Karpas-422 (cell line): ENCODE data around the gene PREX1. TPM values are rescaled to one million over a fixed set of nuclear protein-coding genes. Genes with fewer than 3 reads are reported as not detected.

Experiments used
- DNase-seq: peaks from one replicate; pipeline ENCODE4 v3.0.0-alpha.2; 2015
- H2AFZ ChIP-seq: fragments of 200-600 bp; sonication (generic); 2 replicates; pipeline ENCODE4 v1.6.1; 2014; ENCODE audit warnings: antibody characterized with exemption, low read length, mixed read lengths
- H3K27ac ChIP-seq: fragments of 200-600 bp; sonication (generic); 2 replicates; pipeline ENCODE4 v1.5.1; 2014; ENCODE audit warnings: mild to moderate bottlenecking, low read length, moderate library complexity
- H3K27me3 ChIP-seq: fragments of 200-600 bp; sonication (generic); 2 replicates; pipeline ENCODE4 v1.6.1; 2014; ENCODE audit warnings: low read length, mixed read lengths
- H3K36me3 ChIP-seq: fragments of 200-600 bp; sonication (generic); 2 replicates; pipeline ENCODE4 v1.6.1; 2014; ENCODE audit warnings: low read length, mixed read lengths; ENCODE audit not compliant: insufficient read depth
- H3K4me1 ChIP-seq: fragments of 200-600 bp; sonication (generic); 2 replicates; pipeline ENCODE4 v1.6.1; 2014; ENCODE audit warnings: mild to moderate bottlenecking, low read length, mixed read lengths
- H3K4me2 ChIP-seq: fragments of 200-600 bp; sonication (generic); 2 replicates; pipeline ENCODE4 v1.6.1; 2014; ENCODE audit warnings: low read length, low read depth, mild to moderate bottlenecking; ENCODE audit not compliant: poor library complexity, severe bottlenecking
- H3K4me3 ChIP-seq: fragments of 200-600 bp; sonication (generic); 2 replicates; pipeline ENCODE4 v1.5.1; 2014; ENCODE audit warnings: mild to moderate bottlenecking, antibody characterized with exemption, low read length, mixed read lengths
- H3K79me2 ChIP-seq: fragments of 200-600 bp; sonication (generic); 2 replicates; pipeline ENCODE4 v1.6.1; 2014; ENCODE audit warnings: mild to moderate bottlenecking, low read length, mixed read lengths
- H3K9ac ChIP-seq: fragments of 200-600 bp; sonication (generic); 2 replicates; pipeline ENCODE4 v1.6.0; 2014; ENCODE audit warnings: low read length
- H3K9me2 ChIP-seq: fragments of 200-600 bp; sonication (generic), shearing (Covaris generic); replicated peaks from 2 replicates; pipeline ENCODE4 v1.6.0; 2014; ENCODE audit warnings: mild to moderate bottlenecking, low read length, moderate library complexity; ENCODE audit not compliant: insufficient read depth
- H3K9me3 ChIP-seq: fragments of 300-700, 200-600 bp; sonication (generic); 2 replicates; pipeline ENCODE4 v1.6.1; 2014; ENCODE audit warnings: low read length, mixed read lengths
- H4K20me1 ChIP-seq: fragments of 200-600 bp; sonication (generic); 2 replicates; pipeline ENCODE4 v1.6.1; 2014; ENCODE audit warnings: mild to moderate bottlenecking, antibody characterized with exemption, low read length, low read depth; ENCODE audit not compliant: insufficient read depth
- total RNA-seq: library from RNA; depleted of rRNA; stranded (reverse); fragments of >200 nt; shearing (Covaris generic); gene quantifications from 2 replicates; pipeline ENCODE4 v1.2.3, GENCODE V29; 2014; ENCODE audit warnings: low replicate concordance

PREX1 gene
- total RNA-seq, 1 experiment from 2014 or later, result not detected

DNA sequence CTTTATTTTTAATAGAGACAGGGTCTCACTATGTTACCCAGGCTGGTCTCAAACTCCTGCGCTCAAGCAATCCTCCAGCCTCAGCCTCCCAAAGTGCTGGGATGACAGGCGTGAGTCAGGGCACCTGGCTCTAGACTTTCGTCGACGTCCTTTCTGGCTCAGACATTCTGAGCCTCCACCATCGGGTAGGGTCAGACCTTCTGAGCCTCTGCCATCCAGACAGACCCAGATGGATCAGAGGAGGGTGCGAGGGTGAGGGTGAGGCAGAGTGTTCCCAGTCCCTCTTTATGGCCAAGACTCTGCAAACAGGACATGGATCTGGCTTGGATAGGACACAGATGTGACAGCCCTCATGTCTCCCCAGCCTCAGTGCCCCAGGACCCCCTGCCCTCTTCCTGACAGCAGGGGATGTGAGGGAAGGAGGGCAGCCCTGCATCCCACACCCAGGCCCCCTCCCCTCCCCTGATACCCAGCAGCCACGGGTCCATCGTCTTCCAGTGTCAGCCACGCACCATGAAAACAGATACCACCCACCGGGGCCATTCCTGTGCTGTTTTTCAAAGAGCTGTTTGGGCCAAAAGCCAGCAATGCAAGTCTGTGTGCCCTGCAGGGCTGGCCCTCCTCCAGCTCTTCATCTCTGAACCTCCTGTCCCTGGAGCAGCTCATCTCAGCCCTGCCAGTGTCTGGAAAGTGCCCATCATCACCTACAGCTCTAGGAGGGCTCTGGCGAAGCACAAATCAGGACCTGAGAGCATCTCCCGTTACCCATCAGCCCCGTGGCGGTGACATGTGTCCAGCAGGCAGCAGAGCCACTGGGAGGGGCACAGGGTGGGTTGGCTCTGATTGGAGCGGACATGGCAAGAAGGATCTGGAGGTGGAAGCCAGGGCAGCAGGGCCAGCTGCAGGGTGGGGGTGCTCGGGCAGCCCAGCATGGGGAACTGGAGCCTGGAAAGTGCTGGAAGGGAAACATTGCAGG is 208.4 kb downstream of the PREX1 start:
- H3K4me1 ChIP-seq, result no peaks in the 10 kb centered on the region
- no peaks in the 10 kb centered on the region for H3K79me2 ChIP-seq
- no peak for DNase-seq
- no peaks in the 10 kb centered on the region for H3K9me3 ChIP-seq
- no peak overlapping the region for H3K4me3 ChIP-seq
- no peaks in the 10 kb centered on the region for H3K27me3 ChIP-seq
- H3K9me2 ChIP-seq, result no peaks in the 10 kb centered on the region
- no peak overlapping the region for H2AFZ ChIP-seq
- H3K27ac ChIP-seq, result no peak overlapping the region
- H4K20me1 ChIP-seq, result no peaks in the 10 kb centered on the region
- H3K9ac ChIP-seq, result no peak overlapping the region
- H3K36me3 ChIP-seq, result no peaks in the 10 kb centered on the region
- H3K4me2 ChIP-seq, result no peak overlapping the region

DNA sequence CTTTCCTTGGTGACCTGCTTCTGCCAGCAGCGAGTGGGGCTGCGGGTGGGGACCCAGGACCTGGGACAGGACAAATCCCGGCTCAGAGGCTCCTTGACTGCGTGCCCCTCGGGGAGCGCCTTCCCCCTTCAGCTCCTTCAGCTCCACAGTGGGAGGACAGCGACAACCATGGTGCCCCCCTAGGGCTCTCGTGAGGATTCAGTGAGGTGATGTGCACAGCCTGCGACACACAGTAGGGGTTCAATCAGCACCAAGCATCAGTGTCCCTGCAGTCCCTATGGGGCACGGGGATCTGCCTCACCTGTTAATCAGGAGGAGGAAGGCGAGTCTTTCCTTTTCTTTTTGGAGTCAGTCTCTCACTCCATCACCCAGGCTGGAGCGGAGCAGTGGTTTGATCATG is 209.2 kb downstream of the PREX1 start:
- Histone ChIP-seq H3K4me2 (no peak overlapping the region), H3K4me3 (no peak overlapping the region), H3K4me1 (no peaks in the 10 kb centered on the region), H3K9me3 (no peaks in the 10 kb centered on the region), H3K27me3 (no peaks in the 10 kb centered on the region), H4K20me1 (no peaks in the 10 kb centered on the region), H3K9me2 (no peaks in the 10 kb centered on the region), H3K36me3 (no peaks in the 10 kb centered on the region), H2AFZ (no peak overlapping the region), H3K79me2 (no peaks in the 10 kb centered on the region), H3K9ac (no peak overlapping the region), H3K27ac (no peak overlapping the region)
- no peak for DNase-seq

DNA sequence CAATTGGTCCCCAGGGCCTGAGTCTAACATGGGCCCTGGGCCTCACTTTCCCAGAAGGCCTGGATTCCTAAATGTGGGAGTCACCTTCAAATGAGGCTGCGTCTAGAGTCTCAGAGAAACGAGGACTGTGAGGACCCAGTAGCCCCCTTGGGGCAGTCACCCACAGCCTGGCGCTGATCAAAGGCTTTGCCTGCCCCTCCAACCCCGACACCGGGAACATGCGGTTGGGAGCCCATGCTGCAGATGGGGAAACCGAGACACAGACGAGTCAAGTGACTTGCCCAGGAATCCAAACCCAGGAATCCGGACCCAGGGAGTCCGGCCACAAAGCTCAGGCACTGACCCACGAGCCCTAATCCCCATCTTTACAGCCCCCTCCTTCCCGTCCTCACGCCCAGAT is 209.7 kb downstream of the PREX1 start:
- Histone ChIP-seq H4K20me1 (no peaks in the 10 kb centered on the region), H3K36me3 (no peaks in the 10 kb centered on the region), H3K27me3 (no peaks in the 10 kb centered on the region), H3K4me3 (no peak overlapping the region), H2AFZ (no peak overlapping the region), H3K9ac (no peak overlapping the region), H3K4me1 (no peaks in the 10 kb centered on the region), H3K4me2 (no peak overlapping the region), H3K79me2 (no peaks in the 10 kb centered on the region), H3K27ac (no peak overlapping the region), H3K9me2 (no peaks in the 10 kb centered on the region), H3K9me3 (no peaks in the 10 kb centered on the region)
- no peak for DNase-seq

DNA sequence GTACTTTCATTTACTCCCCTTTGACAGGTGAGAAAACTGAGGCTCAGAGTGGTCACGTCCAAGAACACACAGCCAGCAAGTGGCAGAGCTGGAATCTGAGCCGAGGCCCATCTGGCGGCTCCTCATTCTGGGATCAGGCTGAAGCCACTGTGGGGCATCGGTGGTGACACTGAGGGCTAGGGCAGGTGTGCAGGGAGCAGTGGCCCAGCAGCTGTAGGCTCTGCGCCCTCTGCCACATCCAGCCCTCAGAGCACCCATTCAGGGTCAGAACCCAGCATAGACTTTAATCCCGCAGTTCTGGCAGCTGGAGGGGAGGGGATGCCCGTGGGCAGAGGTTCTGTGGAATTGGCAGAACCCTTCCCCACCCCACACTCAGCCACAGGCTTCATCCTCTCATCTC is 210.3 kb downstream of the PREX1 start:
- Histone ChIP-seq H3K36me3 (no peaks in the 10 kb centered on the region), H4K20me1 (no peaks in the 10 kb centered on the region), H3K4me2 (no peak overlapping the region), H3K9me3 (no peaks in the 10 kb centered on the region), H3K27ac (no peak overlapping the region), H3K27me3 (no peaks in the 10 kb centered on the region), H3K9me2 (no peaks in the 10 kb centered on the region), H3K9ac (no peak overlapping the region), H3K79me2 (no peaks in the 10 kb centered on the region), H3K4me1 (no peaks in the 10 kb centered on the region), H2AFZ (no peak overlapping the region), H3K4me3 (no peak overlapping the region)
- DNase-seq, result no peak

DNA sequence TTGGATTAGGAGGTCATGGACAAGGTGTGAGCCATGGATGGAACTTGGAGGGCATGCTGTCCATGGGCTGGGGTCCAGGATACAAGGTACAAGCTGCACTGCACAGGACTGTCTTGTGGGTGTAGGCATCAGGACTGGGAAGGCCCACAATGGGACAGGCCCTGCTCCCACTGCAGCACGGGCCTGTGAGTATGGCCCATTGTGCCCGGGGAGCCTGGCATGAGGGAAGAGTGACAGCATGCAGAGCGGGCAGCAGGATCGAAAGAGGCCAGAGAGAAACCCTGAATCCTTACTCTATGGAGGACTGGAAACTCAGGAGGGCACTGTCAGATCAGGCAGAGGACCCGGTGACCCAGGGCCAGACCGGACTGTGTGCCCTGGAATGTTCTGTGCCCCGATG is 211.3 kb downstream of the PREX1 start:
- H3K9me3 ChIP-seq, result no peaks in the 10 kb centered on the region
- H3K4me1 ChIP-seq, result no peaks in the 10 kb centered on the region
- H3K36me3 ChIP-seq, result no peaks in the 10 kb centered on the region
- no peak overlapping the region for H2AFZ ChIP-seq
- H3K79me2 ChIP-seq, result no peaks in the 10 kb centered on the region
- no peak overlapping the region for H3K4me2 ChIP-seq
- no peak overlapping the region for H3K27ac ChIP-seq
- no peak overlapping the region for H3K9ac ChIP-seq
- no peak for DNase-seq
- H3K9me2 ChIP-seq, result no peaks in the 10 kb centered on the region
- H3K27me3 ChIP-seq, result no peaks in the 10 kb centered on the region
- H4K20me1 ChIP-seq, result no peaks in the 10 kb centered on the region
- H3K4me3 ChIP-seq, result no peak overlapping the region

DNA sequence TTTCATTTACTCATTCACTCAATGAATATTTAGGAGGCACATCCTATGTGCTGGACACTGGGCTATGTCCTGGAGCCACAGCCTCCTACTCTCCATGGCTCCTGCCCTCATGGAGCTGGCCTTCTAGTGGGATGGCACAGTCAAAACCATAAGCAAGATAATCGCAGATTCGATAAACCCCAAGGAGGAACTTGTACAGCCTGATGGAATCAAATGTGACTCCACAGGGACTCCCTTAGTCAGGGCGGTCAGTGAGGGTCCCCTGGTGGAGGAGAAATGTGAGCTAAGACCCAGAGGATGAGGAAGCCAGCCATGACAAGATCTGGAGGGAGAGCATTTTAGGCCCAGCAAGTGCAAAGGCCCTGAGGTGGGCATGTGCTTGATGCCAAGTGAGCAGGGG is 211.9 kb downstream of the PREX1 start:
- Histone ChIP-seq H2AFZ (no peak overlapping the region), H3K4me1 (no peaks in the 10 kb centered on the region), H3K9ac (no peak overlapping the region), H3K9me3 (no peaks in the 10 kb centered on the region), H3K36me3 (no peaks in the 10 kb centered on the region), H3K27ac (no peak overlapping the region), H3K9me2 (no peaks in the 10 kb centered on the region), H4K20me1 (no peaks in the 10 kb centered on the region), H3K4me2 (no peak overlapping the region), H3K79me2 (no peaks in the 10 kb centered on the region), H3K4me3 (no peak overlapping the region), H3K27me3 (no peaks in the 10 kb centered on the region)
- no peak for DNase-seq

DNA sequence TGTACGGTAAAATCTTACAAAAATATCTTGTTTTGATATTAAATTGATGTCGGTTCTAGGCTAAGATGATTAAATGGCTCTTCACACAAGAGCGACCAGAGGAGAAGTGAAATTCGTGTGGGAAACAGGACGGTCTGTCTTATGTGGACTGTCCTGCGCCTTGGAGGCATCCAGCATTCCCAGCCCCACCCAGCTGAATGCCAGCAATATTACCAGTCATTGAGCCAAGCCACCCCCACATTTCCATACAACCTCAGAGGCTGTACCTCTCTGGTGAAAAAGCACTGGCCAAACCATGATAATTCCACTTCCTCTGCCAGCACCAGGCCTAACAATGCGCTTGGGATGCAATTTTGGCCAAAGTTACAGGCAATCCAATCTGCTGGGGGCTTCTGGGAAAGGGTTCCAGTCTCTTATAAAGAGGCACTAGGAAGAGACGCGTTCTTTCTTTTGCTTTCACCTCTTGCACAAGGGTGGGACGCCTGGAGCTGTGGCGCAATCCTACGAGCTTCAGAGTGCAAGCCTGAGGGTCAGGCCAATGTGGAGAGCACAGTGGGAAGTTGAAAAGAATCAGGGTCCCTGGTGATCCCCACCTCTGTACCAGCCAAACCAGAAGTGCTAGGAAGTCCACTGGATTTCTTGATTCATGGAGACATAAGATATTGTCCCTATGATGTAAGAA is 213.1 kb downstream of the PREX1 start:
- Histone ChIP-seq H3K4me1 (no peaks in the 10 kb centered on the region), H3K27me3 (no peaks in the 10 kb centered on the region), H2AFZ (no peak overlapping the region), H4K20me1 (no peaks in the 10 kb centered on the region), H3K79me2 (no peaks in the 10 kb centered on the region), H3K9me2 (no peaks in the 10 kb centered on the region), H3K4me2 (no peak overlapping the region), H3K27ac (no peak overlapping the region), H3K36me3 (no peaks in the 10 kb centered on the region), H3K4me3 (no peak overlapping the region), H3K9me3 (no peaks in the 10 kb centered on the region), H3K9ac (no peak overlapping the region)
- DNase-seq, result no peak

DNA sequence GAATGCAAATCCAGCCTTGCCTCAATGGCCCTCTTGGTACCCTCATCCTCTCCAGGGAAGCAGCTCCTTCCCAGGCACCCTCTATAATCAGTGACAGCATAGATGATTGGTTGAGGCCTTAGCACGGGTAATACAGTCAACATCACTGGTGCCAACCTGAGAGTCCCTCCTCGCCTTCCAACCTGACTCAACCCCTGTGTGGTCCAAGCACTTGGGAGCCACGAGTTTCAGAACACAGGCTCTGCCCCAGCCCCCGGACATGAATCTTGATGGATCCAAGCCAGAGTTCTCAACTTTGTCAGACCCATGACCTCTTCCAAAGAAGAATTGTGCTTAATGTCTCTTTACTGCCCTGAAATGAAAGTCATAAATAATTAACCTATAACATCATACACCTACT is 213.9 kb downstream of the PREX1 start:
- Histone ChIP-seq H3K27me3 (no peaks in the 10 kb centered on the region), H3K9me2 (no peaks in the 10 kb centered on the region), H3K27ac (no peak overlapping the region), H3K9ac (no peak overlapping the region), H4K20me1 (no peaks in the 10 kb centered on the region), H3K9me3 (no peaks in the 10 kb centered on the region), H3K4me3 (no peak overlapping the region), H3K36me3 (no peaks in the 10 kb centered on the region), H3K79me2 (no peaks in the 10 kb centered on the region), H3K4me1 (no peaks in the 10 kb centered on the region), H2AFZ (no peak overlapping the region), H3K4me2 (no peak overlapping the region)
- no peak for DNase-seq
